Stimulated activated effector memory CD8-positive, alpha-beta T cell treated with anti-CD3 and anti-CD28 coated beads, Interleukin-12 subunit alpha, Interleukin-12 subunit beta, amount 100 ng/mL, for 72 hours (primary cell): Measurements from ENCODE around the gene SLC44A3.
"Not testable (repeated sequence)": the region's sequence is repeated elsewhere in the genome, so short reads cannot be mapped to it uniquely, and the experiment has no call there.

ENCODE experiments used
- ATAC-seq: fragments of 150-1000 bp; cut with Tn5 transposase; 2 replicates; pipeline ENCODE4 v1.10.0; 2021
- DNase-seq, 2 donors: peaks; one replicate each; pipeline ENCODE4 v3.0.0; 2021 to 2022; ENCODE audit warnings: low spot score in 2 of 2
- H3K27ac Mint-ChIP-seq: one replicate; pipeline ENCODE4 v1.8.0; 2022; ENCODE audit warnings: mild to moderate bottlenecking, mixed read lengths
- H3K36me3 Mint-ChIP-seq: one replicate; pipeline ENCODE4 v1.8.0; 2022; ENCODE audit warnings: mild to moderate bottlenecking, mixed read lengths
- H3K4me1 Mint-ChIP-seq: one replicate; pipeline ENCODE4 v1.8.0; 2022; ENCODE audit warnings: mixed read lengths
- H3K4me3 Mint-ChIP-seq: one replicate; pipeline ENCODE4 v1.8.0; 2022; ENCODE audit warnings: mild to moderate bottlenecking, mixed read lengths
- H3K9me3 Mint-ChIP-seq: one replicate; pipeline ENCODE4 v1.8.0; 2022; ENCODE audit warnings: mixed read lengths

SLC44A3 gene

GRCh38 chr1:94935034-94935433 lies 114.9 kb downstream of the SLC44A3 start:
- H3K4me3 Mint-ChIP-seq = no peak overlapping the region
- H3K4me1 Mint-ChIP-seq = no peaks in the 10 kb centered on the region
- ATAC-seq = no peak
- no peaks in the 10 kb centered on the region for H3K36me3 Mint-ChIP-seq
- H3K9me3 Mint-ChIP-seq = no peaks in the 10 kb centered on the region
- H3K27ac Mint-ChIP-seq = no peak overlapping the region
- DNase-seq = no peak

GRCh38 chr1:94935476-94935875 lies 115.3 kb downstream of the SLC44A3 start:
- Mint-ChIP-seq H3K4me3 (no peak overlapping the region), H3K9me3 (no peaks in the 10 kb centered on the region), H3K27ac (no peak overlapping the region), H3K4me1 (no peaks in the 10 kb centered on the region), H3K36me3 (no peaks in the 10 kb centered on the region)
- DNase-seq (no peak), ATAC-seq (no peak)

GRCh38 chr1:94936861-94937620 lies 116.9 kb downstream of the SLC44A3 start:
- no peak for ATAC-seq
- H3K4me1 Mint-ChIP-seq = no peaks in the 10 kb centered on the region
- no peak overlapping the region for H3K4me3 Mint-ChIP-seq
- no peak for DNase-seq
- no peak overlapping the region for H3K27ac Mint-ChIP-seq
- no peaks in the 10 kb centered on the region for H3K9me3 Mint-ChIP-seq
- H3K36me3 Mint-ChIP-seq = no peaks in the 10 kb centered on the region

GRCh38 chr1:94937820-94938219 lies 117.7 kb downstream of the SLC44A3 start:
- DNase-seq (no peak), ATAC-seq (no peak)
- no peak overlapping the region for H3K27ac Mint-ChIP-seq
- H3K9me3 Mint-ChIP-seq = no peaks in the 10 kb centered on the region
- no peak overlapping the region for H3K4me3 Mint-ChIP-seq
- H3K36me3 Mint-ChIP-seq = no peaks in the 10 kb centered on the region
- no peaks in the 10 kb centered on the region for H3K4me1 Mint-ChIP-seq

- Mint-ChIP-seq H3K27ac (no peak overlapping the region), H3K9me3 (no peaks in the 10 kb centered on the region), H3K4me3 (no peak overlapping the region), H3K4me1 (no peaks in the 10 kb centered on the region), H3K36me3 (no peaks in the 10 kb centered on the region)
- ATAC-seq (no peak), DNase-seq (no peak)
Measured at GRCh38 chr1:94940738-94941137, 120.6 kb downstream of the SLC44A3 start.

- not testable (repeated sequence) for H3K4me1 Mint-ChIP-seq, H3K36me3 Mint-ChIP-seq, H3K4me3 Mint-ChIP-seq, ATAC-seq, H3K9me3 Mint-ChIP-seq, DNase-seq, H3K27ac Mint-ChIP-seq
Measured at GRCh38 chr1:94941480-94941879, 121.3 kb downstream of the SLC44A3 start.

GRCh38 chr1:94942171-94943128 lies 122.3 kb downstream of the SLC44A3 start:
- no peaks in the 10 kb centered on the region for H3K36me3 Mint-ChIP-seq
- H3K4me1 Mint-ChIP-seq = no peaks in the 10 kb centered on the region
- H3K27ac Mint-ChIP-seq = no peak overlapping the region
- H3K9me3 Mint-ChIP-seq = no peaks in the 10 kb centered on the region
- DNase-seq (no peak), ATAC-seq (no peak)
- no peak overlapping the region for H3K4me3 Mint-ChIP-seq
